Vagina (tissue), 2 donors: ENCODE results near the gene CLUH.

Experiments
- POLR2A ChIP-seq, 2 donors: fragments of 450-650 bp; IDR thresholded peaks; one replicate each; pipeline ENCODE4 v1.6.1; 2017; ENCODE audit warnings: antibody characterized with exemption in 2 of 2, mild to moderate bottlenecking in 2 of 2, moderate library complexity in 2 of 2
- POLR2AphosphoS5 ChIP-seq, 2 donors: sonication (generic); formaldehyde crosslinking; IDR thresholded peaks; one replicate each; pipeline ENCODE4 v1.9.0; 2017; ENCODE audit warnings: antibody characterized with exemption in 2 of 2, mild to moderate bottlenecking in 2 of 2, low read depth in 1 of 2; ENCODE audit not compliant: insufficient read depth in 1 of 2
- TF ChIP-seq, protein P1 (sequence below), 3 experiments: fragments of 450-650 bp in 2 of 3; fragments of 200-600 bp in 1 of 3; sonication (generic) in 1 of 3; IDR thresholded peaks; one replicate each; pipeline ENCODE4 v1.5.1; 2017 to 2019; ENCODE audit warnings: antibody characterized with exemption in 3 of 3, mild to moderate bottlenecking in 2 of 3, moderate library complexity in 2 of 3

DNA sequence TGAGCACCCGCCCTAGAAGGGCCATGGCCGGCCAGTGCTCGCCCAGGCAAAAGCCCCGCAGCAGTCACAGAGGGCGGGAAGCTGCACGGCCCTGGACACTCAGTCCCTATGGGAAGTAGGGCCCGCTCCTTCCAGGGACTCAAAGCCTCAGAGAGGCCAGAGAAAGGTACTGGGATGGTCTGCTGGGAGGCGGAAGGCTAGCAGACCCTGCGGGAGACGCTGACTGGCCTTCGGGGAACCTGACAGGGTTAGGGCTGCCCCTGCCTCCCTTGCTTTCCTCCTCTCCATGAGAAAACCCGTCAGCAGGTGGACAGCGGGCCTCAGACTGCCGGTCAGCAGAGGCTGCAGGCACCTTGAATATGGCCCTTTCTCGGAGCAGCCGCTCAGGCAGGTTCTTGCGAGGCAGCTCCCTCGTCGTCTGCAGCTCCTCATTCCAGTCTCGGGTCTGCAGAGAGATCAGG, 11.5 kb downstream of the CLUH start:
- TF ChIP-seq POLR2AphosphoS5 (IDR thresholded peaks at IDR 0.05; ENCODE audit: insufficient read depth in 1 of 2, low read depth in 1 of 2) = no peak
- TF ChIP-seq POLR2A (IDR thresholded peaks at IDR 0.05) = no peak
- TF ChIP-seq, protein P1, sequence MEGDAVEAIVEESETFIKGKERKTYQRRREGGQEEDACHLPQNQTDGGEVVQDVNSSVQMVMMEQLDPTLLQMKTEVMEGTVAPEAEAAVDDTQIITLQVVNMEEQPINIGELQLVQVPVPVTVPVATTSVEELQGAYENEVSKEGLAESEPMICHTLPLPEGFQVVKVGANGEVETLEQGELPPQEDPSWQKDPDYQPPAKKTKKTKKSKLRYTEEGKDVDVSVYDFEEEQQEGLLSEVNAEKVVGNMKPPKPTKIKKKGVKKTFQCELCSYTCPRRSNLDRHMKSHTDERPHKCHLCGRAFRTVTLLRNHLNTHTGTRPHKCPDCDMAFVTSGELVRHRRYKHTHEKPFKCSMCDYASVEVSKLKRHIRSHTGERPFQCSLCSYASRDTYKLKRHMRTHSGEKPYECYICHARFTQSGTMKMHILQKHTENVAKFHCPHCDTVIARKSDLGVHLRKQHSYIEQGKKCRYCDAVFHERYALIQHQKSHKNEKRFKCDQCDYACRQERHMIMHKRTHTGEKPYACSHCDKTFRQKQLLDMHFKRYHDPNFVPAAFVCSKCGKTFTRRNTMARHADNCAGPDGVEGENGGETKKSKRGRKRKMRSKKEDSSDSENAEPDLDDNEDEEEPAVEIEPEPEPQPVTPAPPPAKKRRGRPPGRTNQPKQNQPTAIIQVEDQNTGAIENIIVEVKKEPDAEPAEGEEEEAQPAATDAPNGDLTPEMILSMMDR (IDR thresholded peaks at IDR 0.05) = no peak
